Heart left ventricle (tissue), 16 donors: Measurements from ENCODE around the gene YEATS2. TPM values are rescaled to one million over a fixed set of nuclear protein-coding genes. Genes with fewer than 3 reads are reported as not detected.

Experiments
- ATAC-seq, 4 donors: fragments of 200-7000 bp; cut with Tn5 transposase; one replicate each; pipeline ENCODE4 v1.9.1; 2020 to 2022; ENCODE audit warnings: moderate library complexity in 4 of 4, mild to moderate bottlenecking in 3 of 4, moderate number of reproducible peaks in 1 of 4
- DNase-seq, 5 donors: peaks; one replicate each; pipeline ENCODE4 v3.0.0-alpha.2; 2020
- H3K27ac ChIP-seq, 12 donors: fragments of 200-600 bp; sonication (generic) in 4 of 12; one replicate each; pipeline versions ENCODE4 v1.5.0 to v1.8.0; 2016 to 2022; ENCODE audit warnings: mild to moderate bottlenecking in 2 of 12
- H3K27me3 ChIP-seq, 9 donors: fragments of 200-600 bp; sonication (generic) in 2 of 9; one replicate each; pipeline versions ENCODE4 v1.5.1 to v1.8.0; 2016 to 2022; ENCODE audit warnings: mild to moderate bottlenecking in 3 of 9
- H3K36me3 ChIP-seq, 9 donors: fragments of 200-600 bp; sonication (generic) in 2 of 9; one replicate each; pipeline versions ENCODE4 v1.5.0 to v1.8.0; 2018 to 2022; ENCODE audit warnings: mild to moderate bottlenecking in 2 of 9
- H3K4me1 ChIP-seq, 12 donors: fragments of 200-600 bp; sonication (generic) in 4 of 12; one replicate each; pipeline versions ENCODE4 v1.5.0 to v1.8.0; 2016 to 2022; ENCODE audit warnings: mild to moderate bottlenecking in 3 of 12
- H3K4me3 ChIP-seq, 12 donors: fragments of 200-600 bp; sonication (generic) in 4 of 12; one replicate each; pipeline versions ENCODE4 v1.5.0 to v1.8.0; 2017 to 2022; ENCODE audit warnings: mild to moderate bottlenecking in 9 of 12, moderate library complexity in 4 of 12
- H3K9me3 ChIP-seq, 12 donors: fragments of 200-600 bp; sonication (generic) in 4 of 12; one replicate each; pipeline versions ENCODE4 v1.5.0 to v1.8.0; 2016 to 2022; ENCODE audit warnings: mild to moderate bottlenecking in 1 of 12
- POLR2A ChIP-seq, 2 donors: fragments of 450-650 bp; IDR thresholded peaks; one replicate each; pipeline ENCODE4 v1.6.1; 2017; ENCODE audit warnings: antibody characterized with exemption in 2 of 2, mild to moderate bottlenecking in 2 of 2, moderate library complexity in 2 of 2
- WGBS, 4 donors: extraction: QIAGEN DNeasy Blood & Tissue Kit in 2 of 4; methylation state at CpG; one replicate each; pipeline versions ENCODE4 v1.1.5 to v1.1.7; 2013 to 2018; 5-methylcytosine and 5-hydroxymethylcytosine counted together
- intact Hi-C, 10 donors: fragments of 100-400 bp; cut with DNase I; formaldehyde crosslinking; loops; one replicate each; pipeline versions ENCODE4 v1.11.1 to v1.14.2; 2022
- polyA plus RNA-seq, 2 donors: library from polyadenylated mRNA; stranded (reverse); fragments of 200-250 nt; gene quantifications; one replicate each; pipeline ENCODE4 v1.2.3, GENCODE V29; 2013
- total RNA-seq, 9 donors: library from RNA; depleted of rRNA in 2 of 9; stranded (reverse); fragments of >200 nt in 2 of 9; fragmentation: NEBNext Ultra II Directional in 3 of 9; extraction: Animal tissue kit (Norgen Biotek cat#: 25700) in 3 of 9; gene quantifications; one replicate each; pipeline versions ENCODE4 v1.1.0 to v1.2.4, GENCODE V29; 2016 to 2023
- TF ChIP-seq, protein P1 (sequence below), 12 donors: fragments of 200-600 bp; sonication (generic) in 4 of 12; IDR thresholded peaks; one replicate each; pipeline versions ENCODE4 v1.5.0 to v1.8.0; 2018 to 2022; ENCODE audit warnings: antibody characterized with exemption in 12 of 12, mild to moderate bottlenecking in 5 of 12
- donor health status: ischemic (EF 13 %, LVEDD 7.1; RV severe dilation, severe dysfunction).
- donor health status: healthy with polysubstance abuse.
- donor health status: DM: no; HTN: yes; CAD: no.
- donor health status: DM: no; HTN: no; CAD: no.
- donor health status: ischemic (EF 25% LVEDD 6.9; RV normal size, moderate dysfunction).
- donor health status: ischemic (EF 25% LVEDD 5.7; RV mildly dilated, moderate dysfunction).
- donor health status: healthy.
- donor health status: DM: yes; HTN: yes; CAD: no.
- donor health status: ischemic (EF 35%, LVEDD 5.7; RV mildly dilated, moderate dysfunction).
- donor health status: nonischemic (EF 11% LVEDD 7.7; RV severe dilation, severe dysfunction).
- donor health status: DM: yes; HTN: yes; CAD: no.
- donor health status: PGD.
- donor health status: ischemic (EF 29% LVEDD 5.4; RV normal size, mild dysfunction).
- donor health status: nonischemic (EF 23%, LVEDD 6.1; RV moderate dilation, normal function).

YEATS2 gene
- total and polyA plus RNA-seq, 11 donors: 3.2 to 21.2 (median 9.8) TPM

DNA sequence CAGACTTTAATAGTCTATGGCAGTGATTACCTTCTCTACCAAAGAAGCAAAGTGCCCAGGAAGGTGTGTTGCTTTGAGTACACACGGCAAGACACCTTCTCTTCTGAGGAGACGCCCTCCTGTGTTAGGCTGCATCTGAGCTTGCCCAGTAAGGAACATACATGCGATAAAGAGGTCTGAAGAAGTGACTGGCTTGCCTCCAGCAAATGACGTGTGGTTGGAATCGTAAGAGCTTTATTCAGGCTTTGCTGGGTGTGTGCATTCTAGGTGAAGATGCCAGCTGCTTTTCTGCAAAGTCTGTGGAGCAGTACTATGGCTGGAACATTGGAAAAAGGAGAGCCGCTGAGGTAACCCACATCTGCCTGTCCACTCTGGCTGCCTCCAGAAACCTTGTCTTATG, 105.4 kb downstream of the YEATS2 start:
- Histone ChIP-seq H3K4me1 (peaks cover 0 to 12% (median 0%) of the 10 kb centered on the region in 12 donors), H3K36me3 (peaks cover 3 to 100% (median 97%) of the 10 kb centered on the region in 9 donors), H3K27me3 (no peaks in the 10 kb centered on the region), H3K9me3 (no peaks in the 10 kb centered on the region), H3K4me3 (no peak overlapping the region), H3K27ac (no peak overlapping the region)
- ATAC-seq (peak in 3 of 4 donors; percentile 8 to 44 (median 36)), DNase-seq (no peak)
- intact Hi-C loops: no loop called here
- TF ChIP-seq, protein P1, sequence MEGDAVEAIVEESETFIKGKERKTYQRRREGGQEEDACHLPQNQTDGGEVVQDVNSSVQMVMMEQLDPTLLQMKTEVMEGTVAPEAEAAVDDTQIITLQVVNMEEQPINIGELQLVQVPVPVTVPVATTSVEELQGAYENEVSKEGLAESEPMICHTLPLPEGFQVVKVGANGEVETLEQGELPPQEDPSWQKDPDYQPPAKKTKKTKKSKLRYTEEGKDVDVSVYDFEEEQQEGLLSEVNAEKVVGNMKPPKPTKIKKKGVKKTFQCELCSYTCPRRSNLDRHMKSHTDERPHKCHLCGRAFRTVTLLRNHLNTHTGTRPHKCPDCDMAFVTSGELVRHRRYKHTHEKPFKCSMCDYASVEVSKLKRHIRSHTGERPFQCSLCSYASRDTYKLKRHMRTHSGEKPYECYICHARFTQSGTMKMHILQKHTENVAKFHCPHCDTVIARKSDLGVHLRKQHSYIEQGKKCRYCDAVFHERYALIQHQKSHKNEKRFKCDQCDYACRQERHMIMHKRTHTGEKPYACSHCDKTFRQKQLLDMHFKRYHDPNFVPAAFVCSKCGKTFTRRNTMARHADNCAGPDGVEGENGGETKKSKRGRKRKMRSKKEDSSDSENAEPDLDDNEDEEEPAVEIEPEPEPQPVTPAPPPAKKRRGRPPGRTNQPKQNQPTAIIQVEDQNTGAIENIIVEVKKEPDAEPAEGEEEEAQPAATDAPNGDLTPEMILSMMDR (IDR thresholded peaks at IDR 0.05): no peak
- TF ChIP-seq POLR2A (IDR thresholded peaks at IDR 0.05): no peak
- 66 to 75% (median 72%) methylated on average over 6 of the region's 6 CpGs for WGBS, 4 donors

DNA sequence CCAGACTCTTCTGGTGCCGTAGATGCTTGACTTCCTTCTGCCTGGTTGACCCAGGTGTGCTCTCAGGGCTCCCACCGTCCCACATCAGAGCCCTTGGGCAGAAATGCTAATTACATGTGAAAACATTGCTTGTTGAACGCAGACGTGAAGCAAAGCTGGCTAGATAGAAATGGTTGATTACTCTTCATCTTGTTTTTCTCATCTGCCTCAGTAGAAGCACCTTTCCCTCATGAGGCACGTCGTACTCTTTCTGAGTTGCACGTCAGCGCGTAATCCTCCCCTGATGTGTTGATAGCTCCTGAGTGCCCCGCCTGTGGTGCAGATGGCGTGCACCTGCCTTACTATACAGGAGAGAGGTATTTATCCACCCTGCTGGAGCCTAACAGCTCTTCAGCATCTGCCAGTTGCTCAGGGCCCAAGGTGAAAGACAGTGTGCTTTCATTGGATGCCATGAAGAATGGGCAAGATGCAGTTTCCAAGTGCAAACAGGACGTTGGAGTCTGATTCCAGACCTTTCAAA, 109.7 kb downstream of the YEATS2 start:
- ATAC-seq (no peak), DNase-seq (no peak)
- H3K36me3 ChIP-seq: peaks cover 3 to 100% (median 99%) of the 10 kb centered on the region in 9 donors
- WGBS, 4 donors: 89 to 92% (median 90%) methylated on average over 12 of the region's 12 CpGs
- no peak overlapping the region for H3K4me3 ChIP-seq
- no peaks in the 10 kb centered on the region for H3K9me3 ChIP-seq
- no peak for TF ChIP-seq POLR2A (IDR thresholded peaks at IDR 0.05)
- TF ChIP-seq, protein P1 (IDR thresholded peaks at IDR 0.05): no peak
- no peaks in the 10 kb centered on the region for H3K27me3 ChIP-seq
- H3K4me1 ChIP-seq: no peaks in the 10 kb centered on the region
- no peak overlapping the region for H3K27ac ChIP-seq
- intact Hi-C loops: no loop called here

DNA sequence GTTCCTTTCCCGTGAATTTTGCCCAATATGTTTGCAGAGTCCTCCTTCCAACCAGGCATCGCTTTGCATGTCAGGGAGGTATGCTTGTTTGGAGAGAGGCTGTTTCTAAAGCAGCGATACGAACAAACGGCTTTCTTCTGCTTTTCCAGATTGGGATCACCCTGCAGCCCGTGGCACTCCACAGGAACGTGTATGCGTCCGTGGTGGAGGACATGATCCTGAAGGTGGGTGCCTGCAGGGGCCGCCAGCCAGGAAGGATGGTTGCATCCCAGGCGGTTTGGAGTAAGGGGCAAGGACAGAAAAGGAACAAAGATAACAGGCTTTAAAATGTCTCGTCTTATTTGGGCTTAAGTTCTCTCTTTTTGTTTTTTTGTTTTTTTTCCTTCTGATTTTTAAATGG, 110.3 kb downstream of the YEATS2 start:
- Histone ChIP-seq H3K4me1 (no peaks in the 10 kb centered on the region), H3K4me3 (no peak overlapping the region), H3K27ac (no peak overlapping the region), H3K27me3 (no peaks in the 10 kb centered on the region), H3K9me3 (no peaks in the 10 kb centered on the region), H3K36me3 (peaks cover 3 to 100% (median 93%) of the 10 kb centered on the region in 9 donors)
- DNase-seq (no peak), ATAC-seq (no peak)
- TF ChIP-seq POLR2A (IDR thresholded peaks at IDR 0.05): no peak
- TF ChIP-seq, protein P1 (IDR thresholded peaks at IDR 0.05): no peak
- WGBS, 4 donors: 92 to 95% (median 93%) methylated on average over 12 of the region's 12 CpGs
- intact Hi-C loops: no loop called here

GRCh38 chr3:183808355-183808754, 110.8 kb downstream of the YEATS2 start:
- ATAC-seq (no peak), DNase-seq (no peak)
- WGBS, 4 donors: 94 to 96% (median 95%) methylated on average over 11 of the region's 11 CpGs
- intact Hi-C loops: no loop called here
- TF ChIP-seq, protein P1 (IDR thresholded peaks at IDR 0.05): no peak
- TF ChIP-seq POLR2A (IDR thresholded peaks at IDR 0.05): no peak
- H3K27me3 ChIP-seq: no peaks in the 10 kb centered on the region
- no peaks in the 10 kb centered on the region for H3K4me1 ChIP-seq
- peaks cover 3 to 100% (median 89%) of the 10 kb centered on the region in 9 donors for H3K36me3 ChIP-seq
- no peaks in the 10 kb centered on the region for H3K9me3 ChIP-seq
- no peak overlapping the region for H3K4me3 ChIP-seq
- no peak overlapping the region for H3K27ac ChIP-seq
